HG03097 (cell line): Measurements from ENCODE around the gene DCC.

ENCODE experiments used
- ATAC-seq: cut with Tn5 transposase; IDR thresholded peaks from one replicate; pipeline ENCODE4 v1.9.1; 2021; ENCODE audit not compliant: unreplicated experiment, low FRiP score

DCC gene

GRCh38 chr18:53527365-53527764 is 1187.4 kb downstream of the DCC start:
- no peak for ATAC-seq

GRCh38 chr18:53531187-53531586 is 1191.2 kb downstream of the DCC start:
- ATAC-seq = no peak

- no peak for ATAC-seq
Observed at GRCh38 chr18:53531896-53532295, 1191.9 kb downstream of the DCC start.

DNA sequence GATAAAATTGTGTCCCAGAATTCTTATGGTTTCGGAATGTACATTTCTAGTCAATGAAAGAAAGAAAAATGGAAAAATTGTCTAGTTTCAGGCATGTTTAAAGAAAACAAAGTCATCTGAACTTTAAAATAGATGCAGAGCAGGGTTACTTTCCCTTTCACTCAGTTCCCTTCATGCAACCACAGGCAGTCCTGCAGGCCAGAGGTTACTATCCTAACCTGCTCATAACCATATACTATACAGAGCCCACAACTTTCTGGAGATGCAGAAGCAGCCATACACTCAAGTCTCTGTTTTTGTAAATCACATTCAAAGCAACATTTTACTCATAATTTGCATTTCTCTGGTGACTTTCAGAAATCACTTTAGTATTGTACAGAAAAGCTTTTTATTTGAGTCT is 1194.2 kb downstream of the DCC start:
- no peak for ATAC-seq

DNA sequence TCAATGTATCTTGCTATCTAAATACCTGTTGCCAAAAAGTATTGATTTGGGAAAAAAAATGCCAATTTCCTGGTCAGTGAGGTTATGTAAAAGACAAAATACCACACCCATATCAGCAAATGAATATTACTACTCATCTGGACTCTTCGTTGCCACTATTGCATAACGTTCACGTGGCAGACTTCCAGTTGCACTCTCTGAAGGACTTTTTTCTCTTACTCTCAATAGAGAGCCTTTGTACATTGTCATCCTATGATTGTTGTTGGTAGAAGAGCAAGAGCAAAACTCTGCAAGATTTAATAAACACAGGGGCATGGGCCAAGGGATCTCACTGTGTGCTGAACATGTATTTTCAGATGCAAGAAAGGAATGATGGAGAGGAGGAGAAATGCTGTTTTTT is 1194.7 kb downstream of the DCC start:
- no peak for ATAC-seq

- ATAC-seq = no peak
Observed at GRCh38 chr18:53536908-53537307, 1196.9 kb downstream of the DCC start.

DNA sequence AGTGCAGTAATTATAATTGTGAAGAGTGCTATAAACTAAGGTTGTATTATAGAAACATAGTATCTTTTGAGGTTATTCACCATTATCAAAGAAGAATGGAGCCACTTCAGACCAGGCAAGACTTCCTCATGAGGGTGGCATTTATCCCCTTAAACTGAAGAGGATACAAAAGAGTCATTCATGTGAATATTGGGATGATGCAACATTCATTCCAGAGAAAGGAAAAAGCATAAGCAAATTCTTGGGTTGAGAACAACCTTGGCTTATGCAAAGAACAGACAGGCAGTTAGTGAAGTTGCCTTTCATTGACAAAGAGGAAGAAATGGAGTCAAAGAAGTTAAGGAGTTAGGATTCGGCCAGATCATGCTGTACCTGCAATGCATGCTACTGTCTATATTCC is 1201.9 kb downstream of the DCC start:
- ATAC-seq = no peak

GRCh38 chr18:53543711-53544110 is 1203.7 kb downstream of the DCC start:
- ATAC-seq = no peak

DNA sequence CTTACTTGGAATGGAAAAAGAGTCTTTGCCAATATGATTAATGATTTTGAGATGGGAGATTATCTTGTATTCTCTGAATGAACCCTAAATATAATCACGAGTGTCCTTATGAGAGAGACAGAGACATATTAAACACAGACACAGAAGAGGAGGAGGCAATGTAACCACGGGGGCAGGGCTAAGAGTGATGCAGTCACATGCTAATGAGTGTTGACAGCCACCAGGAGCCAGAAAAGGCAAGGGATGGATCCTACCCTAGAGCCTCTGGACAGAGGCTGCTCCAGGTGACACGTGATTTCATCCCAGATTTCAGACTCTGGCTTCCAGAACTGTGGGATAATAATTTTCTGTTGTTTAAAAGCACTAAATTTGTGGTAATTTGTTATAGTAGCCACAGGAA is 1204.9 kb downstream of the DCC start:
- no peak for ATAC-seq

DNA sequence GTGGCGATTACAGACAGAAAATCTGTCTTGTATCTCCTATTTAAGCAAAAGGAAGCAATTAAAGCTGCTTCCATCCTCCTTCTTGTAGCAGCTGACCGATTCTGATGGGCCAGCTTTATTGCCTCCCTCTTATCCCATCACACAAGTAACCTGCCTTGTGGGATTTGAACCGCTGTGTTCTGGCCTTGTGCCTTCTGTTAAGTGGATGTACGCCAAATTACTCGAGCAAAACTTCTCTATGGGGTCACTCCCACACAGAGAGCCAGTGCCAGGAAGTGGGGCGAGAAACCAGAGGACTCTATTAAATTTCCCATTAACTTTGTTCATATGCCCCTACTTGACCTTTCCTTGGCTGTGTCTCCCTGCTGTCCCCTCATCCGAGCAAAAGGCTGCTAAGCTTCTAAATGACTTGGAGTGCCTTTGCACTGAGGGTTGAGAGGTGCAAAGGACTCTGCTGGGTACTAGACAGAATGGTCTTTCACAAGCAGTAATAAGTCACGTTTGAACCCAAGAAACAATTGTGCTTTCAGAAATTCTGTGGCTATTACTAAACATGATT is 1212.0 kb downstream of the DCC start:
- ATAC-seq = no peak

DNA sequence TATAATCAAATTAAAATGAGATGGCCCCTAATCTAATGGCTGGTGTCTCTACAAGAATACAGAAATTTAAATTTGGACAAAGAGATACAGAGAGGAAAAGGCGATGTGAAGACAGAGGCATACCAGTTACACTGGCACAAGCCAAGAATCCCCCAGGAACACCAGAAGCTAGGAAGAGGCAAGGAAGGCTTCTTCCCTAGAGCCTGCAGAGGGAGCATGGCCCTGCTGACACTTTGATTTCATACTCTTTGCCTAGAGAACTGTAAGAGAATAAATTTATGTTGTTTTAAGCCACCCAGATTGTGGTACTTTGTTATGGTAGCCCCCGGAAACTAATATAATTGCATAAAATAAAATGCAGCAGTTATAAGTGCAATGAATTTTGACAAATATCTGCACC is 1213.0 kb downstream of the DCC start:
- no peak for ATAC-seq

GRCh38 chr18:53556450-53556849 is 1216.5 kb downstream of the DCC start:
- ATAC-seq = no peak

DNA sequence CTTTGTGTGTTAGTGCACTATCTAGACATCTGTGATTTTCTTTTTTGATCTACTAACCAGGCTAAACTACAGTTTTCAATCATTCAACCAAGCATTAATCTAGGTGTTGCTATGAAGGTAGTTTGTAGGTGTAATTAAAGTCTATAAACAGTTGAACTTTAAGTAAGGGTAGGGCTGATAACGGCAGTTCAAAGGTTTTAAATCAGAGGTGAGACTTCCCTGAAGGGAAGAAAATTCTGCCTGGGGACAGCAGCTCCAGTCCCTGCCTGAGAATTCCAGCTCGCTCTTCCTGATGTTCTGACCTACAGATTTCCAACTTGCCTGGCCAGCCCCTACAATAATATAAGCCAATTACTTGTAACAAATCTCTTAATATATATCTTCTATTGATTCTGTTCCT is 1220.5 kb downstream of the DCC start:
- ATAC-seq = no peak

DNA sequence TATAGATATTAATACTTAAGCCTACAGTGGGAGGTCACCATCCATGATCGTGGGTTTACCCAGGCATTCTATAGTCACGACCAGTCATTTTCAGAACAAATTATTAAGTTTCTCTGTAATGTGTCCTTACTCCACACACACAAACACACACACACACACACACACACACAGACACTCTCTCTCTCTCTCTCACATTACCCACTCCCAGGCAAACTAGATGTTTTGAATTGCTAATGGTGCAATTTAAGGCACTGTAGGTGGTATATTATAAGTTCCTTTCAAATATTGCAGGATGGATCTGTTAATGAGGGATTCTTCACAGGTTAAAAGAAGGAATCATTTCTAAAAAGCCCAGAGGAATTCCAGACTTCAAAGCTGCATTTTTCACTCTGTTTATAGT is 1226.6 kb downstream of the DCC start:
- no peak for ATAC-seq

DNA sequence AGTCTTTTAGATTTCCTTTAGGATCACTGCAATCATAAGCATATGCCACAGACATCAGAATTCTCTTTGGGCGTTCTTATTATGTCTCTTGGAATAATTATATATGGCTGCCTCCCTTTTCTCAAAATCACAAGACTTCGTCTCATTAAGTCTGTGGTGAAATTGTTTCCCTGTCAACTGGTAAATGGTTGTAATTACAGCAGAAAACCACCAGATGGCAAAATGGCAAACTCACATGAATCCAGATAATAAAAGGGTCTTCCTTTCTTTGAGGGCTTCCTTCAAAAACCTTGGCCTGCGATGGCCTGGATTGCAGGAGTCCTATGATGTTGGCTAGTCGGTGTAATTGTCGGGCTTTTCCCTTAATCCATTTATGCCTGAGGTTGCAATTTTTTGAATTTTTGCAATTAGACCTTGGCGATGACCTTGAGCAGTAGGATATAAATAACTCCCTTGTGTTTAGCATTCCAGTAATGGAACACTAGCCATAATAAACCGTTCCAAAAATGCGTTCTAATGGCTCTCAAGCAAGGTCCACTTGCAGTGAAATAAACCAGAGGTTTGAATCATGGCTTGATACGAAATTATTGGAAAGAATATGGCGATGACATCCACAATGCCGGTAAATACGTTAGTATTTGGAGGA is 1228.1 kb downstream of the DCC start:
- ATAC-seq = no peak
